ENCODE data around the gene MLST8.

Gene MLST8

GRCh38 chr16:2166263-2167067, 38.8 kb upstream of the MLST8 start:
- Histone ChIP-seq H3K36me3 (ENCODE audit: insufficient read depth, low read length) (peaks cover 8% of the 10 kb centered on the region; the same call in 1 of the 2 replicates), H3K9me3 (ENCODE audit: control insufficient read depth, insufficient read depth, low read length) (no peaks in the 10 kb centered on the region), H3K9ac (ENCODE audit: low read depth, low read length) (no peak overlapping the region), H3K4me1 (ENCODE audit: insufficient read depth, low read length) (no peaks in the 10 kb centered on the region)

- H3K36me3 ChIP-seq (ENCODE audit: insufficient read depth, low read length): peaks cover 8% of the 10 kb centered on the region; the same call in 1 of the 2 replicates
- no peaks in the 10 kb centered on the region for H3K4me1 ChIP-seq (ENCODE audit: insufficient read depth, low read length)
- no peaks in the 10 kb centered on the region for H3K9me3 ChIP-seq (ENCODE audit: control insufficient read depth, insufficient read depth, low read length)
- no peak overlapping the region for H3K9ac ChIP-seq (ENCODE audit: low read depth, low read length)
Observed at GRCh38 chr16:2167068-2167638, 38.1 kb upstream of the MLST8 start.

DNA sequence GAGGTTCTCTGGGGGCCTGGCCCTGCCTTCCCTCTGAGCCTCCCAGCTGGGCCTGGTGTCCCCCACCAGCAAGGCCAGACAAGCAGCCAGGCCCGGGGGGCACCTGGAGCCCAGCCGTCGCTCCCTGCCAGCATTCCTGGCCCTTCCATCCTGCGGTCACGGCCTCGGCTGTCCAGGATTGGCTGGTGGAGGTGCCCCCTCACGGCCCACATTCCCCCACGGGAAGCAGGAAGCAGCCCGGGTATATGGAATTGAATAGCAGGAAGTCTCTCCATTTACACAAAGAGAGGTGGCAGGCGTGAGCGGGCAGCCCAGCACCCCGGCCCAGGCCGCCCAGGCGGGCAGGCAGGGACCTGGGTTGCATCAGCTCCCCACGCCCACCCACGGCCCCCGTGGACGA, 35.2 kb upstream of the MLST8 start:
- H3K36me3 ChIP-seq (ENCODE audit: insufficient read depth, low read length): peaks cover 8% of the 10 kb centered on the region; the same call in 1 of the 2 replicates
- no peaks in the 10 kb centered on the region for H3K9me3 ChIP-seq (ENCODE audit: control insufficient read depth, insufficient read depth, low read length)
- H3K9ac ChIP-seq (ENCODE audit: low read depth, low read length): no peak overlapping the region
- no peaks in the 10 kb centered on the region for H3K4me1 ChIP-seq (ENCODE audit: insufficient read depth, low read length)

GRCh38 chr16:2170587-2171435, 34.4 kb upstream of the MLST8 start:
- Histone ChIP-seq H3K9me3 (ENCODE audit: control insufficient read depth, insufficient read depth, low read length) (no peaks in the 10 kb centered on the region), H3K9ac (ENCODE audit: low read depth, low read length) (no peak overlapping the region), H3K36me3 (ENCODE audit: insufficient read depth, low read length) (peaks cover 5% of the 10 kb centered on the region; the same call in 1 of the 2 replicates), H3K4me1 (ENCODE audit: insufficient read depth, low read length) (no peaks in the 10 kb centered on the region)

DNA sequence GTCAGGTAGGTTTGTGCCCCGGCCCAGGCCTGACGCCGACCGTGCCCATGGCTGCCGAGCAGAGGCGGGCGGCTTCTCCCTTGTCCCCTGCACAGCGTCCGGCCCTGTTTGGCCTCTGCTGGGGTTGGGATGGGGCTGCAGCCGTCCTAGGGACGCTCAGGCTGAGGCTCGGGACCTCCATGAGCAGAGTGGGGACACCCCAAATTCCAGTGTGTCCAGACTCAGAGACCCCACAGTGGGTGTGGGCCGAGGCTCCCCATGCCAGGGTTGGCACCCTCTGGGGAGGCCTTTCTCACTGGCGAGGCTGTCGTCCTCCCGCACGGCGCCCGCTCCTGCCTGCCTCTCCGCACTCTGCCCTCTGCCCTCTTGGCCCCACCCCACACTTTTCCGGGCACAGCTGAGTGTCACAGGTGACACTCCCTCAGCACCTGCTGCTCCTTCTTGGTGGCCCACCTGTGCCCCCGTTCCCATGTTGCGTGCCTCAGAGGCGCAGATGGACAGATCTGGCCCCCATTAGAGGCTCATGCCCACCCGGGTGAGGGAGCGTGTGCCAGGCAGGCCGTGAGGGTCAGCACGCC, 33.6 kb upstream of the MLST8 start:
- H3K4me1 ChIP-seq (ENCODE audit: insufficient read depth, low read length): no peaks in the 10 kb centered on the region
- peaks cover 5% of the 10 kb centered on the region; the same call in 1 of the 2 replicates for H3K36me3 ChIP-seq (ENCODE audit: insufficient read depth, low read length)
- H3K9me3 ChIP-seq (ENCODE audit: control insufficient read depth, insufficient read depth, low read length): no peaks in the 10 kb centered on the region
- no peak overlapping the region for H3K9ac ChIP-seq (ENCODE audit: low read depth, low read length)

DNA sequence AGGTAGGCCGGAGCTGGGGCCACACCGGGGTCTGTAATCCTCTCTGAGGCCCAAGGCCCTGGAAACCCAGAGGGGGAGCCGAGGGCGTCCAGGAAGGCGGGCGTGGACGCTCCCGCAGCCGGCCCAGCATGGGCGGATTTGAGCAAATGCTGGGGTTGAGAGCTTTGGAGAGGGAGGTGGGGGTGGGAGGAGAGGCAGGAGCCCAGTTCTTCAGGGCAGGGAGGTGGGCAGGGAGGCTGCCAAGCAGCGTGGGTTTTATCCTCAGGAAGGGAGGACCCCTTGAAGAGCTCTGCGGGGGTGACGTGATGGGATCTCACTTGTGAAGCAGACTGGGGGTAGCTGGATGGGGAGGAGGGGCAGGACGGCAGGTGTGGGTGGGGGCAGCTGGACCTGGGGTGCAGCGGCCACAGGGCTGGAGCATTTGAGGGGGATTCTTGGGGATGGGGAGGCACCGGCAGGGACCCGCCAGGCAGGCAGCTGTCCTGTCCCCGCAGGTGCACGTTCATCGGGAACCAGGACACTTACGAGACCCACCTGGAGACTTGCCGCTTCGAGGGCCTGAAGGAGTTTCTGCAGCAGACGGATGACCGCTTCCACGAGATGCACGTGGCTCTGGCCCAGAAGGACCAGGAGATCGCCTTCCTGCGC, 32.4 kb upstream of the MLST8 start:
- Histone ChIP-seq H3K9ac (ENCODE audit: low read depth, low read length) (no peak overlapping the region), H3K9me3 (ENCODE audit: control insufficient read depth, insufficient read depth, low read length) (no peaks in the 10 kb centered on the region), H3K36me3 (ENCODE audit: insufficient read depth, low read length) (no peaks in the 10 kb centered on the region), H3K4me1 (ENCODE audit: insufficient read depth, low read length) (no peaks in the 10 kb centered on the region)

- Histone ChIP-seq H3K4me1 (ENCODE audit: insufficient read depth, low read length) (no peaks in the 10 kb centered on the region), H3K9ac (ENCODE audit: low read depth, low read length) (no peak overlapping the region), H3K9me3 (ENCODE audit: control insufficient read depth, insufficient read depth, low read length) (no peaks in the 10 kb centered on the region), H3K36me3 (ENCODE audit: insufficient read depth, low read length) (no peaks in the 10 kb centered on the region)
Observed at GRCh38 chr16:2173366-2173765, 31.9 kb upstream of the MLST8 start.

- Histone ChIP-seq H3K36me3 (ENCODE audit: insufficient read depth, low read length) (no peaks in the 10 kb centered on the region), H3K9me3 (ENCODE audit: control insufficient read depth, insufficient read depth, low read length) (no peaks in the 10 kb centered on the region), H3K9ac (ENCODE audit: low read depth, low read length) (no peak overlapping the region), H3K4me1 (ENCODE audit: insufficient read depth, low read length) (no peaks in the 10 kb centered on the region)
Observed at GRCh38 chr16:2173916-2174315, 31.3 kb upstream of the MLST8 start.

DNA sequence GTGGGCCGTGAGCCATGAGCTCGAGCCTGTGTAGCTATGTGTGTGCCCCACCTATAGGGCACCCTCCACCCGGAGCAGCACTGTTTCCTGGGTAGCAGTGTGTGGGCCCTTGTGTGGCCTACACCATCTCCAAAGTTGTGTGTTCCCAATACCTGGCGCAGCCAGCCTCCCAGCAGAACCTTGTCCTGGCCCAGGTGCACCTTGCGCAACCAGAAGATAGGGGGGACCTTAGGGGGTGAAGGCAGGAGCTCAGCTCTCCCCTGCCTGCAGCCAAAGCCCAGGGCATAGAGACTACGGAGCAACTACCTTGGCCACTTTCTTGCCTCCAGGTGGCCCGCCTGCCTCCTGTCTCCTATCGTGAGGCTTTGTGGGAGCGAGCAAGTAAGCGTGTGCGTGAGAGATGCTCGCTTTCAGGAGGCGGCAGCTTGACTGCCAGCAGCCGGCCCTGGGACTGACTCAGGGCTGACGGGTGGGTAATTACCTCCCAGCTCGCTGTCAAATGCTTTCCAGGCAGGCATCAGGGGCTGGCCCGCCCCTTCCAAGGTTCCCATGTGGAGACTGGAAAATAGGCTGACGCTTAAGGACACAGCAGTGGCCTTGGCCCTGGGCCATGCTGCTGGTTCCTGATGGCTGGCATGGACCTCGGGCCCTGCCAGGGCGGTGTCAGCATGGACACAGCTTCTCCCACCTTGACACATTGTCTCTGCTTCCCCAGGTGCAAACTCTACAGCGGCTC, 30.7 kb upstream of the MLST8 start:
- no peaks in the 10 kb centered on the region for H3K36me3 ChIP-seq (ENCODE audit: insufficient read depth, low read length)
- H3K4me1 ChIP-seq (ENCODE audit: insufficient read depth, low read length): no peaks in the 10 kb centered on the region
- H3K9ac ChIP-seq (ENCODE audit: low read depth, low read length): no peak overlapping the region
- H3K9me3 ChIP-seq (ENCODE audit: control insufficient read depth, insufficient read depth, low read length): no peaks in the 10 kb centered on the region

- Histone ChIP-seq H3K4me1 (ENCODE audit: insufficient read depth, low read length) (no peaks in the 10 kb centered on the region), H3K36me3 (ENCODE audit: insufficient read depth, low read length) (no peaks in the 10 kb centered on the region), H3K9ac (ENCODE audit: low read depth, low read length) (no peak overlapping the region), H3K9me3 (ENCODE audit: control insufficient read depth, insufficient read depth, low read length) (no peaks in the 10 kb centered on the region)
Observed at GRCh38 chr16:2175454-2175853, 29.8 kb upstream of the MLST8 start.

DNA sequence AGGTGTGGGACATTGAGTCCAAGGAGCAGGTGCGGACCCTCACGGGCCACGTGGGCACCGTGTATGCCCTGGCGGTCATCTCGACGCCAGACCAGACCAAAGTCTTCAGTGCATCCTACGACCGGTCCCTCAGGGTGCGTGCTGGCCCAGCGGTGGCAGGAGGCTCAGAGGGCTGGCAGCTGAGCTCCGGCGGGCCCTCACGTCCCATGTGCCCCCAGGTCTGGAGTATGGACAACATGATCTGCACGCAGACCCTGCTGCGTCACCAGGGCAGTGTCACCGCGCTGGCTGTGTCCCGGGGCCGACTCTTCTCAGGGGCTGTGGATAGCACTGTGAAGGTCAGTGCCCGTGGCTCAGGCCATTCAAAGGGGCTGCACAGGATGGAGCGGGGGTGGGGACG, 29.2 kb upstream of the MLST8 start:
- H3K9me3 ChIP-seq (ENCODE audit: control insufficient read depth, insufficient read depth, low read length): no peaks in the 10 kb centered on the region
- no peak overlapping the region for H3K9ac ChIP-seq (ENCODE audit: low read depth, low read length)
- H3K4me1 ChIP-seq (ENCODE audit: insufficient read depth, low read length): no peaks in the 10 kb centered on the region
- no peaks in the 10 kb centered on the region for H3K36me3 ChIP-seq (ENCODE audit: insufficient read depth, low read length)

- H3K9me3 ChIP-seq (ENCODE audit: control insufficient read depth, insufficient read depth, low read length): no peaks in the 10 kb centered on the region
- H3K4me1 ChIP-seq (ENCODE audit: insufficient read depth, low read length): no peaks in the 10 kb centered on the region
- H3K9ac ChIP-seq (ENCODE audit: low read depth, low read length): no peak overlapping the region
- H3K36me3 ChIP-seq (ENCODE audit: insufficient read depth, low read length): no peaks in the 10 kb centered on the region
Observed at GRCh38 chr16:2177101-2177500, 28.2 kb upstream of the MLST8 start.

- no peak overlapping the region for H3K9ac ChIP-seq (ENCODE audit: low read depth, low read length)
- no peaks in the 10 kb centered on the region for H3K36me3 ChIP-seq (ENCODE audit: insufficient read depth, low read length)
- no peaks in the 10 kb centered on the region for H3K4me1 ChIP-seq (ENCODE audit: insufficient read depth, low read length)
- no peaks in the 10 kb centered on the region for H3K9me3 ChIP-seq (ENCODE audit: control insufficient read depth, insufficient read depth, low read length)
Observed at GRCh38 chr16:2177561-2177960, 27.7 kb upstream of the MLST8 start.

Measured in ES-I3 (cell line).